Measurements from ENCODE around the gene PBRM1. TPM values are rescaled to one million over a fixed set of nuclear protein-coding genes. Genes with fewer than 3 reads are reported as not detected.
A peak's percentile ranks its signal among the peaks of the same experiment; 100 is the strongest.

PBRM1 gene
- total RNA-seq, 4 donors from 2014 or later: 111 to 165 (median 125) TPM

GRCh38 chr3:52710512-52710911 lies 24.8 kb upstream of the PBRM1 start:
- Histone ChIP-seq H3K9me3 (no peaks in the 10 kb centered on the region), H3K36me3 (peaks cover 0 to 7% of the 10 kb centered on the region in 2 donors), H3K4me3 (replicated peaks in 1 of 3) (no peak overlapping the region), H3K4me1 (peaks cover 10 to 13% of the 10 kb centered on the region in 2 donors), H3K27me3 (no peaks in the 10 kb centered on the region), H3K27ac (no peak overlapping the region)
- 88 to 93% methylated on average over 2 of the region's 2 CpGs for WGBS, 2 donors
- no peak for DNase-seq
- intact Hi-C loops (cut with DNase I): no loop called here
- TF ChIP-seq POLR2A (IDR thresholded peaks at IDR 0.05) (no peak), CTCF (IDR thresholded peaks at IDR 0.05) (no peak)

- peaks cover 0 to 5% of the 10 kb centered on the region in 2 donors for H3K36me3 ChIP-seq
- DNase-seq: no peak
- H3K27ac ChIP-seq: no peak overlapping the region
- 77 to 80% methylated on average over 4 of the region's 4 CpGs for WGBS, 2 donors
- no peaks in the 10 kb centered on the region for H3K27me3 ChIP-seq
- H3K4me3 ChIP-seq (replicated peaks in 1 of 3): no peak overlapping the region
- H3K9me3 ChIP-seq: no peaks in the 10 kb centered on the region
- intact Hi-C loops (cut with DNase I): no loop called here
- peaks cover 16 to 30% of the 10 kb centered on the region in 2 donors for H3K4me1 ChIP-seq
- TF ChIP-seq CTCF (IDR thresholded peaks at IDR 0.05) (no peak), POLR2A (IDR thresholded peaks at IDR 0.05) (no peak)
Observed at GRCh38 chr3:52707585-52707984, 21.9 kb upstream of the PBRM1 start.

GRCh38 chr3:52705688-52706686 lies 20.3 kb upstream of the PBRM1 start, which contains the start of the genes GLT8D1 and SPCS1:
TSS of gene GLT8D1 (minus strand) at chr3:52705791. CDS start at chr3:52700460, 5,331 bp downstream.
TSS of gene SPCS1 (plus strand) at chr3:52706106. CDS start at chr3:52706247, 141 bp downstream.
- H3K27me3 ChIP-seq: no peaks in the 10 kb centered on the region
- H3K4me1 ChIP-seq: peaks cover 16 to 37% of the 10 kb centered on the region in 2 donors
- peak; percentile 22 to 80 for TF ChIP-seq POLR2A (IDR thresholded peaks at IDR 0.05)
- TF ChIP-seq CTCF (IDR thresholded peaks at IDR 0.05): no peak
- peak within 1 kb of the TSS; percentile 63 to 97 (median 88) for H3K4me3 ChIP-seq (replicated peaks in 1 of 3)
- peak within 1 kb of the TSS; percentile 80 to 90 (median 81) for H3K27ac ChIP-seq
- WGBS, 2 donors: 0 to 1% methylated on average over 13 to 51 of the region's 94 CpGs
- DNase-seq: peak; percentile 87
- intact Hi-C loops (cut with DNase I): no loop called here
- no peaks in the 10 kb centered on the region for H3K9me3 ChIP-seq
- H3K36me3 ChIP-seq: peaks cover 0 to 4% of the 10 kb centered on the region in 2 donors

GRCh38 chr3:52705438-52705687 lies 19.6 kb upstream of the PBRM1 start:
- no peak for DNase-seq

More at GRCh38 chr3:52705438-52705687, 19.6 kb upstream of the PBRM1 start:
- TF ChIP-seq POLR2A (IDR thresholded peaks at IDR 0.05): no peak
- no peak for TF ChIP-seq CTCF (IDR thresholded peaks at IDR 0.05)
- WGBS, 2 donors: no CpG with 5 or more reads among the region's 25 CpGs
- H3K27ac ChIP-seq: peak overlapping the region; percentile 80 to 90 (median 81)
- no peaks in the 10 kb centered on the region for H3K9me3 ChIP-seq
- peaks cover 0 to 4% of the 10 kb centered on the region in 2 donors for H3K36me3 ChIP-seq
- peak overlapping the region; percentile 63 to 97 (median 88) for H3K4me3 ChIP-seq (replicated peaks in 1 of 3)
- intact Hi-C loops (cut with DNase I): no loop called here
- no peaks in the 10 kb centered on the region for H3K27me3 ChIP-seq
- H3K4me1 ChIP-seq: peaks cover 16 to 37% of the 10 kb centered on the region in 2 donors

Data from thyroid gland (tissue), 4 donors.